ENCODE results near the gene KCNT2.

KCNT2 gene

DNA sequence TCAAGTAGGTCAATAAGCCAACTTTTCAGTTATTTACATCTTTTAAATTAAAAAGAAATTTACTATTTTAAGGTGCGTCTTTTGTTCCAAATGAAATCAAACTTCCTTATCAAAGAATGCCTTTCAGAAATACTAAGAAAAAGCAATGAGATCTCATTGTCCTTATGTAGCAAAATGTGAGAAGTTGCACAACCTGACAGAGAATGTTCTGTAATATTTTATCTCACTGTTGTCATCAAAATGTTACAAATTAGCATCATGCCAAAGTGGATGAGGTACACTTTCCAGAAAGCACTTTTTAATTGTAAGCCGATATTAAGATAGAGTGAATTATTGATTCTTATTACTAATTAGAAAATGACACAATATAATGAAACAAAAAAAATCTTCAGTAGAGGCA lies 50.4 kb downstream of the KCNT2 start:
- no peak for DNase-seq (ENCODE audit: low read depth, low spot score)
- ChIA-PET CTCF (no interaction called here), POLR2A (no interaction called here)
- no peak for TF ChIP-seq CTCF (IDR thresholded peaks at IDR 0.05; ENCODE audit: insufficient read depth, low read length, missing control alignments)
- H3K4me3 ChIP-seq (ENCODE audit: low read depth, low read length): no peak overlapping the region

- DNase-seq (ENCODE audit: low read depth, low spot score): no peak
- ChIA-PET CTCF (no interaction called here), POLR2A (no interaction called here)
- TF ChIP-seq CTCF (IDR thresholded peaks at IDR 0.05; ENCODE audit: insufficient read depth, low read length, missing control alignments): no peak
- H3K4me3 ChIP-seq (ENCODE audit: low read depth, low read length): no peak overlapping the region
Observed at GRCh38 chr1:196550731-196551130, 57.5 kb downstream of the KCNT2 start.

DNA sequence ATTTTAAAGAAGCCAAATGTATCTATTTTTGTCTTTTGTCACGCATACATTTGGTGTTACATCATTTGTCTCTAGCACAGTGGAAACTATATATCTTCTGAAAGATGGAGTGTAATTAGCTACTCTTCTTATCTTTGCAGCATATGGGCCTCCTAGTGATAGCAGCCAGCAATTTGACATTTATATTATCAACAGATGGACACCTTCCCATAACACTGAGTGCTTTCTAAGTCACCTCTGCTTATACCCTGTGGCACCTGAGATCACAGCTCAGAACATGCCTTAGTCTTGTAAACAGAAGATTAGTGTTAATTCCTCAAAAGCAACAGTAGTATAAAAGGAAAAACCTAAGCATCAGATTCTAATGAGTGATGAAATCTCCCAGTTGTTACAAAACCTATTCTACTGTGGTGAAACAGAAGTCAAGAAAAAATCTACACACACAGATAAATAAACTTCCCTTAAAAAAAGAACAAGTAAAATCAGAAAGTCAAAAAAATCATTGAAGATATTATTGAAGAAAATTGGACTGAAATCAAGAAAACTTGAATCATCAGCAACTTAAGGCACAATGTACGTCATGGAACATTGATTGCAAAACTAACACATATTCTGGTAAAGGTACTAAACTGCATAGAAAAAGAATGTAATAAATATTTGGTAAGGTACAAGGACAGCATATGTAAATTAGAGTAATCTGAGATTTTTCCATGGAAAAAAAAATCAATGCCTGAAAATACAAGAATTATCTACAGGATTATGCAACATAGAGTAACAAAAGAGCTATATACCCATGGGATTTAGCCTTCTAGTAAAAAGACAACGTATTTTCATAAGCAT lies 61.7 kb downstream of the KCNT2 start:
- no peak overlapping the region for H3K4me3 ChIP-seq (ENCODE audit: low read depth, low read length)
- CTCF ChIA-PET: no interaction called here
- TF ChIP-seq CTCF (IDR thresholded peaks at IDR 0.05; ENCODE audit: insufficient read depth, low read length, missing control alignments): no peak
- POLR2A ChIA-PET: no interaction called here
- DNase-seq (ENCODE audit: low read depth, low spot score): no peak

DNA sequence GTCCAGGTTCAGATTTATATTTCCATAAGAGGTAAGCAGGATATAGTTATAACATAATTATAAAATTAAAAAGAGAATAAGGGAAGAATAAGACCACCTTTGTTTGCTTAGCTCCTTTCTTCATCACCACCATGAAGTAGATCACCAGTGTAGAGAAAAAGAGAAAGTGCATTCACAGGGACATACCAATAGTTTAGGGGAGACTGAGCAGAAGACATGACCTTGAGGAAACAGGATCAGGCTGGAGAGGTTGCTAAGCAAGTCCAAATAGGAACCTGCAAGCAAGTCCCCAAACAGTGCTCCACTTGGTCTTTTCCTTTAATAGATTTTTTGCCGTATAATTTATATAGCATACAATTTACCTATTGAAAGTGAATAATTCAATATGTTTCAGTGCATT lies 63.0 kb downstream of the KCNT2 start:
- DNase-seq (ENCODE audit: low read depth, low spot score): no peak
- H3K4me3 ChIP-seq (ENCODE audit: low read depth, low read length): no peak overlapping the region
- CTCF ChIA-PET: no interaction called here
- POLR2A ChIA-PET: no interaction called here
- TF ChIP-seq CTCF (IDR thresholded peaks at IDR 0.05; ENCODE audit: insufficient read depth, low read length, missing control alignments): no peak

- no peak for DNase-seq (ENCODE audit: low read depth, low spot score)
- no peak overlapping the region for H3K4me3 ChIP-seq (ENCODE audit: low read depth, low read length)
- ChIA-PET POLR2A (no interaction called here), CTCF (no interaction called here)
- no peak for TF ChIP-seq CTCF (IDR thresholded peaks at IDR 0.05; ENCODE audit: insufficient read depth, low read length, missing control alignments)
Observed at GRCh38 chr1:196544617-196545016, 63.6 kb downstream of the KCNT2 start.

DNA sequence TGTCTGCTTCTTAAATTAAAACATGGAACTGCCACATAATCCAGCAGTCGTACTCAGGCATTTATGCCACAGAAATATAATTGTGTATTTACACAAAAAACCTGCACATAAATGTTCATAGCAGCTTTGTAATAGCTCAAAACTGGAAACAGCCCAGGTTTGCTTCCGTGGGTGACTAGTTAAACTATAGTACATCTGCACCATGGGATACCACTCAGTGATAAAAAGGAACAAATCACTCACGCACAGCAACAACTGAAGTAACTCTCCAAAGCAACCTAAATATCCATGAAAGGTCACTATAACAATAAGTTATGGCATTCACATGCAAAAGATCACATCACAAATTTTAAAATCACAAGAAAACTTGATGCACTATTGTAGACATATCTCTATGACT lies 64.4 kb downstream of the KCNT2 start:
- POLR2A ChIA-PET: no interaction called here
- no peak for TF ChIP-seq CTCF (IDR thresholded peaks at IDR 0.05; ENCODE audit: insufficient read depth, low read length, missing control alignments)
- DNase-seq (ENCODE audit: low read depth, low spot score): no peak
- CTCF ChIA-PET: no interaction called here
- H3K4me3 ChIP-seq (ENCODE audit: low read depth, low read length): no peak overlapping the region
